Kidney (tissue), 14 donors: ENCODE measurements around the gene GAS7. TPM values are rescaled to one million over a fixed set of nuclear protein-coding genes. Genes with fewer than 3 reads are reported as not detected.

Experiments used
- DNase-seq, 5 donors: peaks; one replicate each; pipeline ENCODE4 v3.0.0-alpha.2; 2013 to 2020
- FAIRE-seq: peaks from 2 replicates; lab custom pipeline; 2012; peaks lifted over from hg19 to GRCh38; lab: Jason Lieb, UNC
- H3K27ac ChIP-seq, 2 donors: one replicate each; pipeline ENCODE4 v1.7.0; 2013; ENCODE audit warnings: low read depth in 2 of 2, low read length in 2 of 2, inconsistent platforms in 1 of 2
- H3K27me3 ChIP-seq: one replicate; pipeline ENCODE4 v1.7.1; 2013; ENCODE audit warnings: low read length, inconsistent platforms; ENCODE audit not compliant: control insufficient read depth, insufficient read depth
- H3K36me3 ChIP-seq, 3 donors: one replicate each; pipeline versions ENCODE4 v1.7.0 to v1.7.1; 2013; ENCODE audit warnings: low read length in 3 of 3, control low read depth in 1 of 3, inconsistent platforms in 1 of 3; ENCODE audit not compliant: insufficient read depth in 3 of 3, control insufficient read depth in 2 of 3
- H3K4me1 ChIP-seq, 3 donors: one replicate each; pipeline versions ENCODE4 v1.7.0 to v1.7.1; 2013; ENCODE audit warnings: low read length in 3 of 3, inconsistent platforms in 1 of 3, low read depth in 1 of 3; ENCODE audit not compliant: control insufficient read depth in 2 of 3, insufficient read depth in 2 of 3
- H3K4me3 ChIP-seq, 3 donors: one replicate each; pipeline versions ENCODE4 v1.7.0 to v1.8.1; 2013; ENCODE audit warnings: low read length in 3 of 3, control low read depth in 1 of 3, inconsistent platforms in 1 of 3
- H3K9ac ChIP-seq, 3 donors: one replicate each; pipeline versions ENCODE4 v1.7.0 to v1.7.1; 2013; ENCODE audit warnings: low read length in 3 of 3, control low read depth in 1 of 3, inconsistent platforms in 1 of 3
- H3K9me3 ChIP-seq, 3 donors: one replicate each; pipeline versions ENCODE4 v1.7.0 to v1.7.1; 2013; ENCODE audit warnings: low read length in 3 of 3, control low read depth in 1 of 3, inconsistent platforms in 1 of 3; ENCODE audit not compliant: control insufficient read depth in 2 of 3, insufficient read depth in 1 of 3
- CTCF ChIP-seq: IDR thresholded peaks from 3 replicates; pipeline ENCODE4 v1.5.1; 2012; ENCODE audit warnings: mild to moderate bottlenecking, moderate library complexity, borderline replicate concordance; ENCODE audit not compliant: insufficient read depth; ENCODE audit errors: extremely low read depth
- intact Hi-C: fragments of 100-400 bp; cut with DNase I; formaldehyde crosslinking; loops from one replicate; pipeline ENCODE4 v1.11.1; 2022
- polyA plus RNA-seq: library from polyadenylated mRNA; stranded (reverse); fragments of 350-450 nt; fragmentation: Illumina TruSeq; extraction: RNeasy Lipid Tissue Mini Kit (QIAGEN cat#74804); gene quantifications from one replicate; pipeline ENCODE4 v1.2.3, GENCODE V29; 2014; ENCODE audit warnings: low read depth, low replicate concordance; ENCODE audit not compliant: insufficient read depth
- total RNA-seq: library from RNA; stranded (reverse); fragmentation: NEBNext Ultra II Directional; extraction: Animal tissue kit (Norgen Biotek cat#: 25700); gene quantifications from one replicate; pipeline ENCODE4 v1.2.1, GENCODE V29; 2021
- donor health status: control.
- donor health status: control.
- donor health status: control.
- donor health status: control.
- donor health status: control.
- donor health status: DM: yes; HTN: yes; CAD: no.
- donor health status: Normal renal cell carcinoma (clear cell type).

Gene GAS7
- total and polyA plus RNA-seq, 2 donors from 2014 or later, result 1.1 to 20.5 TPM

GRCh38 chr17:10081571-10082169, 116.7 kb downstream of the GAS7 start:
- intact Hi-C loops, result no loop called here
- DNase-seq, result no peak

GRCh38 chr17:10077561-10078299, 120.7 kb downstream of the GAS7 start:
- Histone ChIP-seq H3K27me3 (no peaks in the 10 kb centered on the region), H3K9ac (no peak overlapping the region), H3K4me3 (no peak overlapping the region), H3K27ac (no peak overlapping the region), H3K4me1 (no peaks in the 10 kb centered on the region), H3K9me3 (peaks cover 0 to 5% (median 3%) of the 10 kb centered on the region in 3 donors), H3K36me3 (no peaks in the 10 kb centered on the region)
- no peak for TF ChIP-seq CTCF
- DNase-seq, result no peak
- no peak for FAIRE-seq
- intact Hi-C loops, result no loop called here

More at GRCh38 chr17:10081571-10082169, 116.7 kb downstream of the GAS7 start:
- Histone ChIP-seq H3K4me3 (no peak overlapping the region), H3K27ac (no peak overlapping the region), H3K27me3 (no peaks in the 10 kb centered on the region), H3K9ac (no peak overlapping the region), H3K4me1 (no peaks in the 10 kb centered on the region), H3K9me3 (peaks cover 0 to 5% (median 3%) of the 10 kb centered on the region in 3 donors), H3K36me3 (no peaks in the 10 kb centered on the region)
- no peak for TF ChIP-seq CTCF
- FAIRE-seq, result no peak

- H3K4me1 ChIP-seq, result no peaks in the 10 kb centered on the region
- DNase-seq, result no peak
- intact Hi-C loops, result no loop called here
- FAIRE-seq, result no peak
- no peak overlapping the region for H3K27ac ChIP-seq
- no peak overlapping the region for H3K4me3 ChIP-seq
- TF ChIP-seq CTCF, result no peak
- no peaks in the 10 kb centered on the region for H3K27me3 ChIP-seq
- H3K36me3 ChIP-seq, result no peaks in the 10 kb centered on the region
- H3K9ac ChIP-seq, result no peak overlapping the region
- peaks cover 0 to 5% (median 3%) of the 10 kb centered on the region in 3 donors for H3K9me3 ChIP-seq
Measured at GRCh38 chr17:10075919-10076318, 122.5 kb downstream of the GAS7 start.
